ENCODE results near the gene FBXO46. TPM values are rescaled to one million over a fixed set of nuclear protein-coding genes. Genes with fewer than 3 reads are reported as not detected.
A peak's percentile ranks its signal among the peaks of the same experiment; 100 is the strongest.

Gene FBXO46
- total and polyA plus RNA-seq, 2 of the 4 experiments (the other 2 are of a cell fraction) = 3.0 to 6.8 TPM

DNA sequence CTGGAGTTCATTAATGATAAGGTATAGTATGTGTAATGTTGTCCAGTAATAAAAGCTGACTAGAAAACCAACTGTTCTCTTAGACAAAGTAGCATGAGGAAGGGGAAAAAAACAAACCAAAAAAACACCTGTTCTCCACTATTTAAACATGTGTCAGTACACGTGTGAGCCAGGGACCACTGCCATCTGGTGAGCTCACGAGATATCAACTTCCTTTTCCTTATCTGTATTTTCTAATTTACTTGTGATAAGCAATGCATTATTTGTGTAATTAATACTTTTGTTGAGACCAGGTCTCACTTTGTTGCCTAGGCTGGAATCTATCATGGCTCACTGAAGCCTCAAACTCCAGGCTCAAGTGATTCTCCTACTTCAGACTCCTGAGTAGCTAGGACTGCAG lies 42.7 kb upstream of the FBXO46 start:
- peaks cover 4 to 14% of the 10 kb centered on the region in 2 experiments; a peak in 2 of 4 replicates for H3K79me1 ChIP-seq (ENCODE audit: low read depth in 1 of 2, low read length in 2 of 2)
- H2BK120ac ChIP-seq (ENCODE audit: low read depth, low read length) = no peak overlapping the region
- H4K91ac ChIP-seq (ENCODE audit: insufficient read depth, low read depth, low read length) = no peak overlapping the region
- H3K9me3 ChIP-seq (ENCODE audit: control insufficient read depth, insufficient read depth, low read length) = no peaks in the 10 kb centered on the region
- no peaks in the 10 kb centered on the region; the same call in 1 of the 2 replicates for H3K9me1 ChIP-seq (ENCODE audit: insufficient read depth, low read length)
- TF ChIP-seq MAFK (IDR thresholded peaks at IDR 0.05; ENCODE audit: low read depth, low read length) = no peak
- TF ChIP-seq, protein P1, sequence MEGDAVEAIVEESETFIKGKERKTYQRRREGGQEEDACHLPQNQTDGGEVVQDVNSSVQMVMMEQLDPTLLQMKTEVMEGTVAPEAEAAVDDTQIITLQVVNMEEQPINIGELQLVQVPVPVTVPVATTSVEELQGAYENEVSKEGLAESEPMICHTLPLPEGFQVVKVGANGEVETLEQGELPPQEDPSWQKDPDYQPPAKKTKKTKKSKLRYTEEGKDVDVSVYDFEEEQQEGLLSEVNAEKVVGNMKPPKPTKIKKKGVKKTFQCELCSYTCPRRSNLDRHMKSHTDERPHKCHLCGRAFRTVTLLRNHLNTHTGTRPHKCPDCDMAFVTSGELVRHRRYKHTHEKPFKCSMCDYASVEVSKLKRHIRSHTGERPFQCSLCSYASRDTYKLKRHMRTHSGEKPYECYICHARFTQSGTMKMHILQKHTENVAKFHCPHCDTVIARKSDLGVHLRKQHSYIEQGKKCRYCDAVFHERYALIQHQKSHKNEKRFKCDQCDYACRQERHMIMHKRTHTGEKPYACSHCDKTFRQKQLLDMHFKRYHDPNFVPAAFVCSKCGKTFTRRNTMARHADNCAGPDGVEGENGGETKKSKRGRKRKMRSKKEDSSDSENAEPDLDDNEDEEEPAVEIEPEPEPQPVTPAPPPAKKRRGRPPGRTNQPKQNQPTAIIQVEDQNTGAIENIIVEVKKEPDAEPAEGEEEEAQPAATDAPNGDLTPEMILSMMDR (conservative IDR thresholded peaks at IDR 0.05; ENCODE audit: low read depth, low read length) = no peak
- BruUV-seq (replicated peaks) = no TSS peak
- peaks cover 18% of the 10 kb centered on the region for H4K20me1 ChIP-seq (ENCODE audit: insufficient read depth, low read length)
- no peak overlapping the region for H3K18ac ChIP-seq (ENCODE audit: low read depth, low read length)
- no peak overlapping the region for H3K56ac ChIP-seq (ENCODE audit: extremely low read depth, insufficient read depth, low read length)
- no peak overlapping the region for H2BK20ac ChIP-seq (ENCODE audit: low read depth, low read length)
- CTCF ChIA-PET = interaction anchor here (0.6 kb wide), 1 partner anchor 29 kb away, joined by 6 read pairs; no protein-coding TSS in a partner anchor
- H3K14ac ChIP-seq (replicated peaks; ENCODE audit: low read depth, low read length) = no peak overlapping the region
- no peak overlapping the region for H3K9ac ChIP-seq (ENCODE audit: low read depth, low read length)
- DNase-seq (no peak), ATAC-seq (ENCODE audit: low read depth) (no peak)
- H3K4me3 ChIP-seq (ENCODE audit: insufficient read depth, low read depth, low read length) = no peak overlapping the region
- no peak overlapping the region for H3K4ac ChIP-seq (ENCODE audit: low read depth, low read length)
- H2BK15ac ChIP-seq (ENCODE audit: low read depth, low read length) = no peak overlapping the region
- no peak overlapping the region for H3K27ac ChIP-seq (ENCODE audit: insufficient read depth, low read length)
- H2AK9ac ChIP-seq (replicated peaks; ENCODE audit: low read depth, low read length, poor library complexity) = peak overlapping the region; percentile 42
- no peak overlapping the region for H2AFZ ChIP-seq (replicated peaks; ENCODE audit: low read length, poor library complexity)
- H2BK5ac ChIP-seq (ENCODE audit: low read depth, low read length, poor library complexity, severe bottlenecking) = no peak overlapping the region
- H3K4me1 ChIP-seq (ENCODE audit: control insufficient read depth, insufficient read depth, low read length) = no peaks in the 10 kb centered on the region
- POLR2A ChIA-PET (ENCODE audit: unreplicated experiment) = interaction anchor here (1.2 kb wide), 1 partner anchor 9 kb away, joined by 3 read pairs; the partner anchor contains the start of gene DMPK
- H3K23ac ChIP-seq (ENCODE audit: low read depth, low read length) = no peak overlapping the region
- H3K4me2 ChIP-seq (ENCODE audit: low read depth, low read length) = no peak overlapping the region
- dilution Hi-C loops (cut with HindIII; ENCODE audit: low sequenced_read_pairs, unreplicated experiment) (no loop called here), in situ Hi-C loops (cut with MboI; ENCODE audit: low sequenced_read_pairs) (no loop called here), intact Hi-C loops (cut with micrococcal nuclease) (no loop called here)
- H4K5ac ChIP-seq (ENCODE audit: low read depth, low read length) = no peak overlapping the region
- H4K8ac ChIP-seq (ENCODE audit: low read depth in 2 of 2, low read length in 2 of 2) = no peak overlapping the region
- no CpG with 5 or more reads among the region's 2 CpGs for WGBS, 2 experiments (ENCODE audit: extremely low coverage in 2 of 2, insufficient read length in 1 of 2)
- H3K27me3 ChIP-seq (ENCODE audit: control insufficient read depth, insufficient read depth, low read length) = no peaks in the 10 kb centered on the region
- H2AK5ac ChIP-seq (ENCODE audit: low read depth, low read length) = no peak overlapping the region
- H3K36me3 ChIP-seq (ENCODE audit: control insufficient read depth, insufficient read depth, low read length) = peaks cover 31% of the 10 kb centered on the region

Data from IMR-90 (cell line).